SK-N-SH treated with all-trans-retinoic acid at 6 μM for 48 hours (cell line): Measurements from ENCODE around the gene CRACR2B.

ENCODE experiments used
- CSDC2 ChIP-seq: fragments of 250-450 bp; sonication (Bioruptor Pico); IDR thresholded peaks from 2 replicates; pipeline ENCODE4 v1.5.0; 2020; ENCODE audit warnings: mild to moderate bottlenecking, moderate library complexity
- RARB ChIP-seq: fragments of 250-450 bp; sonication (Bioruptor Pico); IDR thresholded peaks from 2 replicates; pipeline ENCODE4 v1.8.0; 2021; ENCODE audit warnings: mild to moderate bottlenecking, moderate library complexity
- TCF4 ChIP-seq: fragments of 250-450 bp; sonication (Bioruptor Pico); IDR thresholded peaks from 2 replicates; pipeline ENCODE4 v1.8.0; 2021; ENCODE audit warnings: mild to moderate bottlenecking, moderate library complexity, borderline replicate concordance
- ZFP30 ChIP-seq: fragments of 450-650 bp; formaldehyde crosslinking; IDR thresholded peaks from 2 replicates; pipeline ENCODE4 v1.5.0; 2022; ENCODE audit warnings: mild to moderate bottlenecking, moderate library complexity
- ZNF70 ChIP-seq: fragments of 450-650 bp; formaldehyde crosslinking; IDR thresholded peaks from 2 replicates; pipeline ENCODE4 v1.5.0; 2020; ENCODE audit warnings: mild to moderate bottlenecking, moderate library complexity

DNA sequence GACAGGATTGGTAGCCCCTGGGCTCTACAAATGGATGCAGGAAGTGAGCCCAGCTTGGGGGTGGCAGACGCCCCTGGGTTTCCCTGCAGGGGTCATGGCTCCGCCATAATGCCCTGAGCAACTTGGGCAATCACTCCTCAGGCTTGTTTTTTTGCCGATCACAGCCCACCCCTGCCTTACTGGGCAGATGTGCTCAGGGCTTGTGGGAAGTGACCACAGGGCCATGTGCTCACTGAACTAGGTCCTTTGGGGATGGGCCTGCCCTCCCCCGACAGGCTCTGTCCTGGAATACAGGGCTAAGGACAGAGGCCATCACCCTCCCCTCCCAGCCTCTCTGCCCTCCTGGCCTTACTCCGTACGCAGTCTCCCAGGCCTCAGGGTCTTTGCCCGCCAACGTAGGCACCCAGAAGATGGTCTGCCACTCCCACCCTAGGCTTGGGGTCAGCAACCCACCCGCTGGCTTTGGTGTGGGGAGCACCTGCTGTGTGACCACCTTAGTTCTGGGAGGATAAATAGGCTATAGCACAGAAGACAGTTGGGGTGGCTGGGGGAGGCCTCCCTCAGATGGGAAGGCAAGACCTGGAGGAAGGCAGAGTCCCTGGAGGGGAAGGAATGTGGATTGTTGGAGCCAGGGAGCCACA lies 14.1 kb upstream of the CRACR2B start:
- TF ChIP-seq ZFP30 (CRISPR knock-in tag), result no peak
- TF ChIP-seq CSDC2 (CRISPR knock-in tag), result no peak
- no peak for TF ChIP-seq TCF4 (CRISPR knock-in tag)
- no peak for TF ChIP-seq ZNF70 (CRISPR knock-in tag)
- no peak for TF ChIP-seq RARB (CRISPR knock-in tag)
